ENCODE data around the gene SORCS2.

Gene SORCS2

DNA sequence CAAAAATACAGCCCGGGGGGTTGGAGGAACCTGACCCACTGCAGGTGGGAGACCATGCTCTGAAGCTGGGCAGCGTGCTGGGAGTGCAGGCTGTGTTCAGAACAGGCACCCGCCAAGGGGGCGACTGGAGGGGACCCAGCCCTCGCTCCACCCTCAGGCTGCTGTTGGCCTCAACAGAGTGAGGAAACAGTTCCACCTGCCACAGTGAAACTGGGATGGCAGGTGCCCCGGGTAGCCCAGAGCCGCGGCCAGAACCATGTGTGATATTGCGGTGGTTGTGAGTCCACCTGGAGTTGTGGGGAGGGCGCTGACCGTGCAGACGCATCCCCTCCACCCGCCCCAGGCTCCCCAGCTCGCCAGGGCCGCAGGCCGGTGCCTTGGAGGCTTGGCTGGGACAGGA, 288.1 kb downstream of the SORCS2 start:
- no peak overlapping the region for H3K4me3 ChIP-seq (ENCODE audit: control insufficient read depth, low read depth, low read length)
- no peak for DNase-seq (ENCODE audit: low read depth)
- TF ChIP-seq, protein P1, sequence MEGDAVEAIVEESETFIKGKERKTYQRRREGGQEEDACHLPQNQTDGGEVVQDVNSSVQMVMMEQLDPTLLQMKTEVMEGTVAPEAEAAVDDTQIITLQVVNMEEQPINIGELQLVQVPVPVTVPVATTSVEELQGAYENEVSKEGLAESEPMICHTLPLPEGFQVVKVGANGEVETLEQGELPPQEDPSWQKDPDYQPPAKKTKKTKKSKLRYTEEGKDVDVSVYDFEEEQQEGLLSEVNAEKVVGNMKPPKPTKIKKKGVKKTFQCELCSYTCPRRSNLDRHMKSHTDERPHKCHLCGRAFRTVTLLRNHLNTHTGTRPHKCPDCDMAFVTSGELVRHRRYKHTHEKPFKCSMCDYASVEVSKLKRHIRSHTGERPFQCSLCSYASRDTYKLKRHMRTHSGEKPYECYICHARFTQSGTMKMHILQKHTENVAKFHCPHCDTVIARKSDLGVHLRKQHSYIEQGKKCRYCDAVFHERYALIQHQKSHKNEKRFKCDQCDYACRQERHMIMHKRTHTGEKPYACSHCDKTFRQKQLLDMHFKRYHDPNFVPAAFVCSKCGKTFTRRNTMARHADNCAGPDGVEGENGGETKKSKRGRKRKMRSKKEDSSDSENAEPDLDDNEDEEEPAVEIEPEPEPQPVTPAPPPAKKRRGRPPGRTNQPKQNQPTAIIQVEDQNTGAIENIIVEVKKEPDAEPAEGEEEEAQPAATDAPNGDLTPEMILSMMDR (IDR thresholded peaks at IDR 0.05; ENCODE audit: control insufficient read depth, insufficient read depth, low read depth, low read length, missing control alignments), result no peak

DNA sequence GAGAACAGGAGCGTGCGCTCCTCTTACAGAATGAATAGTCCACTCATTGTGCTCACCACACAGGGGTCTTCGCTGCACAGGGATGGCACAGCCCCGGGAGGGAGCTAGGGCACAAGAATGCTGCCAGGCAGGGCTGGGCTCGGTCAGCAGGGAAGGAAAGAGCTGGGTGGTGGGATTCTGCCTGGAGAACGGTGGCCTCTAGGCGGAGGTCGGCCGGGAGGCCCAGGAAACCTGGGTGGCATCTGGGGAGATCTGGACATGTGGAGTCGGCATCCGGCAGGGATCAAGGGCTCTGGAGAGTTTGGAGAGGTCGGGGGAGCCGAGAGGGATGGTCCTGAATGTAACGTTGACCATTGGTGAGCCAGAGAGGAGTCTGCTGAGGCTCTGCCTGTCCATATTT, 288.9 kb downstream of the SORCS2 start:
- H3K4me3 ChIP-seq (ENCODE audit: control insufficient read depth, low read depth, low read length), result no peak overlapping the region

DNA sequence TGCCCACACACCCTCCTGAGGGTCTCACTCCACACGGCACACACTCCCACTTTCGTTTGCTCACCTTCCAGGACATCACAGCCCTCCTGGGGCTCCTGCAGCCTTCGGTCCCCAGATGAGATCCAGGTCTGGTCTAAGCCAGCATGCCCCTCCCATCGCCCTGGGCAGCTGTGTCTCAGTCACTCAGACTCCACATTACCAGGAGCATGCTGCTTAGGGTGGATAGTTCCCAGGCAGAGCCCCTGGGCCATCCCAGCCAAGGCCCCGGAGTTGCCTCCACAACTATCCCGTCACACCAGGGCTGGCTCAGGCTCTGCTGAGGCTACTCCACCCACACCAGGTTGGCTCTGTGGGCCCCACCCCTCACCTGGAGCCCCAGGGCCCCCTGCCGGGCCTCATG, 292.8 kb downstream of the SORCS2 start:
- DNase-seq (ENCODE audit: low read depth), result no peak

More for the DNA sequence above, 288.9 kb downstream of the SORCS2 start:
- TF ChIP-seq, protein P1 (IDR thresholded peaks at IDR 0.05; ENCODE audit: control insufficient read depth, insufficient read depth, low read depth, low read length, missing control alignments), result no peak
- DNase-seq (ENCODE audit: low read depth), result no peak

DNA sequence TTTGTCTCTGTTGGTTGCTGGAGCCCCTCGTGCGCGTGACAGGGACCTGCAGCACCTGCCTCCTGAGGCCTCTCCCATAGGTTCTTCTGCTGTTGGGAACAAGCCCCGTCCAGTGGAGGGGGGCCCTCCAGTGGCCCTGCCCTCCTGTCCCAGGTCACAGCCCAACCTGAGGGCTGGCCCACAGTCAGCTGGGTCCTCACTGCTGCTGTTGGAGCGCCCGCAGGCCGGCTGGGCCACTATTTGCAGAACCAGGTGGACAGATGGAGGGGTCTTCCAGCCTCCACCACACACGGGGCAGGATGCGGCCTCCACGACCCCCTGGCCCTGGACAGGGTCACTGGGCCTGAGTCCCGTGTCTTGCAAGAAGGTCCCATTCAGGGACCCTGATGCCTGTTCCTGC, 293.8 kb downstream of the SORCS2 start:
- no peak for DNase-seq (ENCODE audit: low read depth)
- H3K4me3 ChIP-seq (ENCODE audit: control insufficient read depth, low read depth, low read length), result no peak overlapping the region
- TF ChIP-seq, protein P1 (IDR thresholded peaks at IDR 0.05; ENCODE audit: control insufficient read depth, insufficient read depth, low read depth, low read length, missing control alignments), result no peak

More for the DNA sequence above, 292.8 kb downstream of the SORCS2 start:
- no peak overlapping the region for H3K4me3 ChIP-seq (ENCODE audit: control insufficient read depth, low read depth, low read length)
- TF ChIP-seq, protein P1 (IDR thresholded peaks at IDR 0.05; ENCODE audit: control insufficient read depth, insufficient read depth, low read depth, low read length, missing control alignments), result no peak

DNA sequence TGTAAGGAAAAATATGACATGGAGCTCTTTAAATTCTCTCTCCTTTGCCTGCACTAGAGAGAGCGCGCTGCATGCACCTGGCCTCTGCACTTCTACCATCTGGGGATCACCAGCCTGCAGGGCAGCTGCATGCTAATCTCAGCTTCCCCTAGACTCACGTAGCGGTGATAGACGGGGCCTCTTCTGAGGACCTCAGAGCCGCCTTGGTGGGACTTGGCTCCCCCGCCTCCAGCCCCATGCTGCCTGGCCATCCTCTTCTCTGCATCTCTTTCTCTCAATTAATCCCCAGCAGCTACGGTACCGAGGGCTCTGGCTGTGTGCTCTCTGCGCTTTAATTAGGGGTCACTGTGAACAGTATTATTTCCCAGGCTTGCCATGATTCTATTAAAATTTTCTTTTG, 295.2 kb downstream of the SORCS2 start:
- TF ChIP-seq, protein P1 (IDR thresholded peaks at IDR 0.05; ENCODE audit: control insufficient read depth, insufficient read depth, low read depth, low read length, missing control alignments), result no peak
- no peak overlapping the region for H3K4me3 ChIP-seq (ENCODE audit: control insufficient read depth, low read depth, low read length)
- no peak for DNase-seq (ENCODE audit: low read depth)

DNA sequence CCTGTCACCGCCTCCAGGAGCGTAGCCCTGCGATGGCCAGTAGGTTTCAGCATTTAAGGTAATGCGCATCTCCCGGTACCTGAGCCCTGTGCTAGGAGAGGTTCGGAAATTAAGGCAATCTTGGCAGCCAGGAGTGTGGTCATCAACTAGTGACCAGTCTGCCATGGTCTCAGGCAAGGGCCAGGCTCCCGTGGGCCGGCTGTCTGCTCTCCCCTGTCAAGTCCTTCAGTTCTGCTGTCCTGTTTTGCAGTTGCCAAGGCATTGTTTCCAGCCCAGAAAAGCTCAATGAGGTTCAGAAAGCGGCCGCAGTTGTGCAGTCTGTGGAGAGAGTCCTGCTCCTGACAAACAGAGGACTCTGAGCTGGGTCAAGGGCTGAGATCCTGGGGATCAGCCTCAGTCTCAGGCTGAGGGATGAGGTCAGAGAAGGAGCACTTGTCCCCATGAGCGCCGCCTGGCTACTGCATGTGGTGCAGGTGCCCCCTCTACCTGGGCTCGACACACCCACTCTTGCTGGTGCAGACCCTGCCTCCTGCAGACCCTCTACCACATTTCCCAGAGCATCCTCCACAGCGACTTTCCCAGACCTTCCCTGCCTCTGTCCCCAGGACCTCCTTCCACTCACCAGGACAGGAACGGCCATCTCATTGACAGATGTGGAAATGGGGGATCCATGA, 295.8 kb downstream of the SORCS2 start:
- no peak for DNase-seq (ENCODE audit: low read depth)
- TF ChIP-seq, protein P1 (IDR thresholded peaks at IDR 0.05; ENCODE audit: control insufficient read depth, insufficient read depth, low read depth, low read length, missing control alignments), result no peak
- H3K4me3 ChIP-seq (ENCODE audit: control insufficient read depth, low read depth, low read length), result no peak overlapping the region
